Epithelial cell of prostate (primary cell): ENCODE data around the gene NAP1L4.
A peak's percentile ranks its signal among the peaks of the same experiment; 100 is the strongest.

Experiments
- DNase-seq: peaks from one replicate; pipeline ENCODE4 v3.0.0-alpha.2; 2011; ENCODE audit warnings: low read depth, low spot score
- H3K27ac ChIP-seq: fragments of 450-650 bp; 2 replicates; pipeline ENCODE4 v1.5.1; 2017; ENCODE audit warnings: mild to moderate bottlenecking

Gene NAP1L4

DNA sequence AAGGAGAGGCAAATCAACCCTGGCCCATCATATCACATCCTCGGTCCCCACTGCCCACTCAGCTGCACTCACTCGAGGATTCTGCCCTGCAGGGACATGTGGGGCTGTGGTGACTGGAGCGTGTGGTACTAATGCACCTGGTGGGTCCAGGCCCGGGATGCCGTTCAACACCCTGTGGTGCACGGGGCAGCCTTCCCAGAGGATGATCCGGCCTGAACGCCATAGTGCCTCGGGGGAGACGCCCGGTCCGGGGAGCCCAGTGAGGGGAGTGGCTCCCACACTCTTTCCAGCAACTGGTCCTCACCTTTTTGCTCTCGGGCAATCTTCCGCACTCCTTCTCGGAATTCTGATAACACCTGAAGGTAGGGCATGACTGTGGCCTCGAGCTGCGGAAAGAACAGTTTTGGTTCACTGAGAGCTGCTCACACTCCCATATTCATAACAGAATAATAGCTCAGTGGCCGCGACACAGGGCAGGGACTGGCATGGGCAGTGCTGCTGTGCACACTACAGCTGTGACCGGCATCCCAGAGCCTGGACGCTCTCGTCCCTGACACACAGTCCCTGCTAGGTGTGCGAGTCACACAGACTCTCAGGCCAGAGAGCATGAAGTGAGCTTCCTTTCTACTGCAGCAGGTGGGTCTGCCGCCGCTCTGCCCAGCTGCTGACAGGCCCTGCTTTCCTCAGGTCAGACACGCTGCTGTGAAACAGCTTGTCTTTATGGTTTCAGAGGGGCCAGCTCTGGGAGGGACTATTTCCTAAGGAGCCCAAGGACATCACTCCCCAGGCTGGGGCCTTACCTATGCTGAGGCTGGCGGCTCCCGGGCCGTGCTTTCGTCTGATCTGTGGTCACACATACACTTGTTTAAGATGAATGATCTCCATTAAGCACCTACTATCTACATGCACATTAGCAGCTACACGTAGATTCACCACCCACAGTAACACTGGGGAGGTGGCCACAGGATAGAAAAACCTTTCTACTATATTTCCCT lies 20.1 kb upstream of the NAP1L4 start:
- no peak overlapping the region for H3K27ac ChIP-seq
- DNase-seq, result no peak

GRCh38 chr11:3010521-3011275 lies 18.6 kb upstream of the NAP1L4 start:
- H3K27ac ChIP-seq, result no peak overlapping the region
- no peak for DNase-seq

- H3K27ac ChIP-seq, result no peak overlapping the region
- DNase-seq, result no peak
Observed at GRCh38 chr11:3010004-3010403, 17.9 kb upstream of the NAP1L4 start.

GRCh38 chr11:3009481-3009880 lies 17.4 kb upstream of the NAP1L4 start:
- H3K27ac ChIP-seq, result no peak overlapping the region
- no peak for DNase-seq

DNA sequence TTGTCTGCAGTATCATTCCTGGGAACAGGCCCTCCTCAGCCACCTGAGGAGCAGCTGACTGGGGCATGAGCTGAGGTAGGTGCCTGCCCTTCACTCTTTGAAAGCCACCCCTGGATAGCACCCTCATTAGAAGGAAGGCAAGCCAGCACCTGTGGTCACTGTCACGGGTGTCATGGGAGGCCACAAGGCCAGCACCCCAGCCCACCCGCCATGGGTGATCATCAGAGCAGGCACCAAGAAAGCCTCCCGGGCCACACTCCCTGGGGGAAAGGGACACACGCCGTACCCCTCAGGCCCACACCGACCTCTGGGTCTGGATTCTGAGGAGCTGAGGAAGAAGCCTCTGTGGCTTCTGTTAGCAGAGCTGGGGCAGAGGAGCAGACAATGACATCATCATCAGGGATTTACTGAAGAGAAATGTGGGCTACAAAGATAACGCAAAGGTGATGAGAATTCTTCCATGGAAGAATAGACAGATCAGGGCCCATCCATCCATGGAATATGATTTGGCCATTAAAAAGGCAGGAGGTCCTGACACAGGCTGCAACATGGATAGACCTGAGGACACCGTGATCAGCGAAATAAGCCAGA lies 16.7 kb upstream of the NAP1L4 start:
- H3K27ac ChIP-seq, result no peak overlapping the region
- DNase-seq, result no peak

GRCh38 chr11:3007404-3008010 lies 15.4 kb upstream of the NAP1L4 start:
- no peak overlapping the region for H3K27ac ChIP-seq
- DNase-seq, result no peak

GRCh38 chr11:3006505-3007260 lies 14.6 kb upstream of the NAP1L4 start:
- H3K27ac ChIP-seq, result no peak overlapping the region
- no peak for DNase-seq

GRCh38 chr11:3004481-3004880 lies 12.4 kb upstream of the NAP1L4 start:
- DNase-seq, result no peak
- H3K27ac ChIP-seq, result peak overlapping the region; percentile 89

GRCh38 chr11:3003396-3004231 lies 11.5 kb upstream of the NAP1L4 start:
- DNase-seq, result peak; percentile 75
- peak overlapping the region; percentile 89 for H3K27ac ChIP-seq

DNA sequence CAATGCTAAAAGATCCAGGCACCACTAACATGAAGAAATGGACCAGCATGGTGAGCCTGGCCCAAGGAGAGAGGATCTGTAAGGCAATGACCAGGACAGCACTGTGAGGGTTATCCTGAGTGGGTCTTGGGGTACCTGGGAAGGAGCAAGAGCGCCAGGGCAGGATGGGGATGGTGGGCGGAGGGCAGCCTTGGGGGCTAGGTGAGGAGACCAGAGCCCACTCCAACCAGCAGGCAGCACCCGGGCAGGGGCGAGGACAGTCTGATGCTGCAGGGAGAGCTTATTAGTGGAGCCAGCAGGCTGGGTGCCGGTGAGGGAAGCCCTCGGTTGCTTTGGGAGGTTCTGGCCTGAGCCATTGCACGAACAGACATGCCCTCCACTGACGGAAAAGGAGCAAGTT lies 10.7 kb upstream of the NAP1L4 start:
- peak overlapping the region; percentile 89 for H3K27ac ChIP-seq
- DNase-seq, result no peak

DNA sequence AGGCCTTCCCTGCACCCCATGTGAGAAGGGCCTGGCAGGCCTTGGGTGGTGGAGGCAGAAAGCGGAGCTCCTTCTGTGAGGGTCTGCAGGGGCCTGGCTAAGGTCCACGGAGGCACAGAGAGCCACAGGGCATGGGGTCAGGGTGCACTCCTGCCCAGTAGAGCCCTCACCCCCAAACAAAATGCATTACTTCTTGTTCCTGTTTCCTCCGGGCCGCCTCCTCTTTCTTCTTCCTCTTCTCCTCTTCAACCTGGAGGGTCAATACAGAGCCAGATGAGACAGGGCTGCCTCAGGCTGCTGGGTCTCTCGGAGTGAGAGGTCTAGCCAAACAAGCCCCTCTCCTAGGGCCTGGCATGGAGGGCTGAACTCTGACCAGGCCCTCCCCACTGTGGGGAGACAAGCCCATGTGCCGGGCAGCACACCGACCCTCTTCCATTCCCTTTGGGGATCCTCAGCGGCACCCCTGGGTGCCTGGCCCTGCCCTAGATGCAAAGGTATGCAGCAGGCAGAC lies 10.3 kb upstream of the NAP1L4 start:
- peak overlapping the region; percentile 89 for H3K27ac ChIP-seq
- no peak for DNase-seq

GRCh38 chr11:3001496-3001895 lies 9.4 kb upstream of the NAP1L4 start:
- H3K27ac ChIP-seq, result peak overlapping the region; percentile 89
- DNase-seq, result no peak

DNA sequence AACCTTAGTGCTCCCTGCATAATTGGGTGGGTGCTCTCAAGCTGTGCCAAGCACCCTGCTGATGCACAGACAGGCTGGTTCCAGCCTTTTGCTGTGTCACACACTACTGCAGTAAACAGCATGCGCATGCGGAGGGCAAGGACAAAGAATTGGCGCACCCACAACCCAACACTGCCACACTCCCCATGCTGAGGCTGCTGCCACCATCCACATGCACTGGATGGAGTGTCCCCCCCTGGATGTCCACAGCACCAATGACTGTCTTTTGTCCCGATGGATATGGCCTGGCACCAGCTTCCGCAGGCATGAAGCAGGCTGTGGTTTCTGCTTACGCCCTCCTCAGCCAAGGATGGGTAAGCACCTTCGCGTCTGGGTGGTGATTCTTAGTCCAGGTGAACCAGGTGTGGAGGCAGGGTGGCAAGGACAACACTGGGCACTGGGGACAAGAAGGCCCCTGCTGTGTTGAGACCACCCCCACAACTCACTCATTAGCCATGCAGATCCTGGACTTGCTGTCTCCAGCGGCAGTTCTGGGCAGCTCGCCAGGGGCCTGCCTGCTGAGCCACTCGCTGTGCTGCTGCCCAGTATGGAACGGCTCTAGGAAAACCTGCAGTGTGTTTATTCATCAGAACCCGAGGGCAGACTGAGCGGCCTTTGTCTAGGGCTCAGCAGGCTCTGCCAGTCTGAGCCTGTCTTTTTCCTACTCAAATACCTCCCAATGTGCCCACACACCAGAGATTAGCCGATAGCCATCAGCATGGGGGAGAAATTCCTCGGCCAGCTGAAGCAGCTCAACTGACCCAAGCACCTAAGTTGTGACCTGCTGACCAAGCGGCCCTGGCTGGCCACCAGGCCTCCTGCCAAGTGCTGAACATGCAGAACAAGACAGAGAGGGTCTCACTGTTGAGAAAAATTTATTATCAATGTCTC lies 8.2 kb upstream of the NAP1L4 start:
- DNase-seq, result peak; percentile 84
- H3K27ac ChIP-seq, result peak overlapping the region; percentile 89

DNA sequence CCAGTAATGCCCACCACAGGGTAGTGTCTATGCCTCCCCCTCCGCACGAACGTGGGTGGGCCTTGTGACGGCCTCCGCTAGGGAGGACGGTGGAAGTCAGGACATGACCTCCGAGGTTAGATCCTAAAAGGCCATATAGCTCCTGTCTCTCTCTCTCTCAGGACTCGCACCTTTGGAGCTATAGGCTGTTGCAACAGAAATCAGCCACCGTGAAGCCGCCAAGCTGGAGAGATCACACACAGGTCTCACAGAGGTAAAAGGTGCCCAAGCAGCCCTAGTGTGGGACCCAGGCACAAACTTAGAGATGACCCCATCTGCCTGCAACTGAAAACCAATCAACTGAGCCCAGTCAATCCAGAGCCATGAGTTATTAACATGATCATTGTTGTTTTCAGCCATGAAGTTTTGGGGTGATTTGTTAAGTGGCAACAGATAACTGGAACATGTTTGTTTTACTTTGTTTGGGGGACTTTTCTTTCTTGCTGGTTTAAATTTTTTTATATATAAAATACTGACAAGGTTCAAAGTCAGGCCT lies 7.4 kb upstream of the NAP1L4 start:
- no peak for DNase-seq
- H3K27ac ChIP-seq, result peak overlapping the region; percentile 89

GRCh38 chr11:2998073-2998850 lies 6.1 kb upstream of the NAP1L4 start:
- DNase-seq, result no peak
- H3K27ac ChIP-seq, result no peak overlapping the region

- no peak overlapping the region for H3K27ac ChIP-seq
Observed at GRCh38 chr11:2997406-2997805, 5.3 kb upstream of the NAP1L4 start.

GRCh38 chr11:2996976-2997375 lies 4.8 kb upstream of the NAP1L4 start:
- no peak for DNase-seq
- H3K27ac ChIP-seq, result no peak overlapping the region

More at GRCh38 chr11:2997406-2997805, 5.3 kb upstream of the NAP1L4 start:
- DNase-seq, result no peak
